ENCODE results near the gene FGFR3.
"Not testable (repeated sequence)": the region's sequence is repeated elsewhere in the genome, so short reads cannot be mapped to it uniquely, and the experiment has no call there.

Gene FGFR3

GRCh38 chr4:1821679-1822567, 28.8 kb downstream of the FGFR3 start:
- no peak for DNase-seq

- DNase-seq, result no peak
These were observed 29.8 kb downstream of the FGFR3 start for GRCh38 chr4:1822568-1823544.

- DNase-seq, result no peak
These were observed 30.4 kb downstream of the FGFR3 start for GRCh38 chr4:1823545-1823932.

- no peak for DNase-seq
These were observed 31.7 kb downstream of the FGFR3 start for GRCh38 chr4:1824746-1825145.

- DNase-seq, result no peak
These were observed 32.2 kb downstream of the FGFR3 start for GRCh38 chr4:1825326-1825725.

GRCh38 chr4:1826531-1827350, 33.6 kb downstream of the FGFR3 start:
- no peak for DNase-seq

- no peak for DNase-seq
These were observed 37.1 kb downstream of the FGFR3 start for GRCh38 chr4:1830234-1830633.

GRCh38 chr4:1830642-1831228, 37.6 kb downstream of the FGFR3 start:
- DNase-seq, result no peak

- no peak for DNase-seq
These were observed 38.2 kb downstream of the FGFR3 start for GRCh38 chr4:1831331-1831730.

- no peak for DNase-seq
These were observed 39.6 kb downstream of the FGFR3 start for GRCh38 chr4:1832690-1833089.

- no peak for DNase-seq
These were observed 40.4 kb downstream of the FGFR3 start for GRCh38 chr4:1833307-1834046.

GRCh38 chr4:1834047-1834775, 41.1 kb downstream of the FGFR3 start:
- no peak for DNase-seq

- DNase-seq, result not testable (repeated sequence)
These were observed 42.7 kb downstream of the FGFR3 start for GRCh38 chr4:1835836-1836235.

- DNase-seq, result no peak
These were observed 43.6 kb downstream of the FGFR3 start for GRCh38 chr4:1836650-1837049.

- DNase-seq, result no peak
These were observed 44.0 kb downstream of the FGFR3 start for GRCh38 chr4:1837069-1837468.

- no peak for DNase-seq
These were observed 46.2 kb downstream of the FGFR3 start for GRCh38 chr4:1839282-1839681.

- no peak for DNase-seq
These were observed 48.3 kb downstream of the FGFR3 start for GRCh38 chr4:1841201-1841886.

- DNase-seq, result no peak
These were observed 48.8 kb downstream of the FGFR3 start for GRCh38 chr4:1841887-1842210.

- no peak for DNase-seq
These were observed 49.3 kb downstream of the FGFR3 start for GRCh38 chr4:1842339-1842895.

- DNase-seq, result no peak
These were observed 49.9 kb downstream of the FGFR3 start for GRCh38 chr4:1842993-1843448.

Data from cortex of kidney (tissue), 1 donor.